NCI-H1092 treated with DMSO at 0.1 percent for 48 hours (cell line): Measurements from ENCODE around the gene MMUT.
"Not testable (repeated sequence)": the region's sequence is repeated elsewhere in the genome, so short reads cannot be mapped to it uniquely, and the experiment has no call there.

ENCODE experiments used
- DNase-seq: peaks from one replicate; lab custom pipeline; 2025; lab: John Stamatoyannopoulos, UW

Gene MMUT

GRCh38 chr6:49423817-49424216 lies 39.2 kb downstream of the MMUT start:
- DNase-seq: no peak

GRCh38 chr6:49416195-49416594 lies 46.9 kb downstream of the MMUT start:
- DNase-seq: no peak

- DNase-seq: no peak
These were observed 47.7 kb downstream of the MMUT start for GRCh38 chr6:49415358-49415757.

GRCh38 chr6:49410564-49410963 lies 52.5 kb downstream of the MMUT start:
- no peak for DNase-seq

- peak; percentile 67 for DNase-seq
These were observed 53.0 kb downstream of the MMUT start for GRCh38 chr6:49409951-49410542.

GRCh38 chr6:49406250-49406970 lies 56.6 kb downstream of the MMUT start:
- DNase-seq: no peak

GRCh38 chr6:49401063-49401462 lies 62.0 kb downstream of the MMUT start:
- DNase-seq: no peak

GRCh38 chr6:49386667-49387508 lies 76.2 kb downstream of the MMUT start:
- DNase-seq: not testable (repeated sequence)

GRCh38 chr6:49384904-49385303 lies 78.1 kb downstream of the MMUT start:
- no peak for DNase-seq
